Calu3 (cell line): ENCODE results near the gene TLK1. TPM values are rescaled to one million over a fixed set of nuclear protein-coding genes. Genes with fewer than 3 reads are reported as not detected.

Experiments used
- BruUV-seq: library from RNA; stranded (reverse); fragments of 400-500 nt; replicated peaks from 2 replicates; lab custom pipeline; 2021; lab: Mats Ljungman, UMichigan
- CTCF ChIA-PET: fragments of 300-600 bp; sonication (Branson Sonifier 250); formaldehyde crosslinking; loops from one replicate; lab custom pipeline; 2022; ENCODE audit warnings: antibody characterized with exemption; lab: Charles Lee
- DNase-seq: peaks from one replicate; pipeline ENCODE4 v3.0.0; 2022
- H3K27ac Mint-ChIP-seq: one replicate; pipeline ENCODE4 v1.8.0; 2022; ENCODE audit warnings: mixed read lengths; ENCODE audit not compliant: unreplicated experiment
- H3K27me3 Mint-ChIP-seq: one replicate; pipeline ENCODE4 v1.8.0; 2022; ENCODE audit warnings: mixed read lengths; ENCODE audit not compliant: unreplicated experiment
- H3K36me3 Mint-ChIP-seq: one replicate; pipeline ENCODE4 v1.8.0; 2022; ENCODE audit warnings: mild to moderate bottlenecking, moderate library complexity, mixed read lengths; ENCODE audit not compliant: insufficient read depth, unreplicated experiment
- H3K4me1 Mint-ChIP-seq: one replicate; pipeline ENCODE4 v1.8.0; 2022; ENCODE audit warnings: mild to moderate bottlenecking, low read depth, mixed read lengths; ENCODE audit not compliant: unreplicated experiment
- H3K4me3 Mint-ChIP-seq: one replicate; pipeline ENCODE4 v1.8.0; 2022; ENCODE audit warnings: mild to moderate bottlenecking, low read depth, moderate library complexity, mixed read lengths; ENCODE audit not compliant: unreplicated experiment
- H3K9me3 Mint-ChIP-seq: one replicate; pipeline ENCODE4 v1.8.0; 2022; ENCODE audit warnings: low read depth, mixed read lengths; ENCODE audit not compliant: unreplicated experiment
- CTCF ChIP-seq: fragments of 200-600 bp; IDR thresholded peaks from one replicate; pipeline ENCODE4 v1.8.0; 2022; ENCODE audit warnings: antibody characterized with exemption; ENCODE audit not compliant: unreplicated experiment
- intact Hi-C: fragments of 100-400 bp; cut with micrococcal nuclease; formaldehyde crosslinking; loops from one replicate; pipeline ENCODE4 v1.10.0; 2022; ENCODE audit not compliant: unreplicated experiment
- total RNA-seq: library from RNA; stranded (reverse); gene quantifications from 2 replicates; pipeline ENCODE4 v1.2.3, GENCODE V29; 2022

The TLK1 gene
- total RNA-seq, 1 experiment from 2014 or later, result 64.7 TPM

GRCh38 chr2:171124541-171124940 is 36.2 kb downstream of the TLK1 start:
- TF ChIP-seq CTCF, result no peak
- peaks cover 1% of the 10 kb centered on the region for H3K4me1 Mint-ChIP-seq
- no peak overlapping the region for H3K27ac Mint-ChIP-seq
- BruUV-seq, result no TSS peak
- intact Hi-C loops, result no loop called here
- no peak overlapping the region for H3K4me3 Mint-ChIP-seq
- CTCF ChIA-PET, result no interaction called here
- peaks cover 5% of the 10 kb centered on the region for H3K36me3 Mint-ChIP-seq
- DNase-seq, result no peak
- no peaks in the 10 kb centered on the region for H3K9me3 Mint-ChIP-seq
- H3K27me3 Mint-ChIP-seq, result no peaks in the 10 kb centered on the region

DNA sequence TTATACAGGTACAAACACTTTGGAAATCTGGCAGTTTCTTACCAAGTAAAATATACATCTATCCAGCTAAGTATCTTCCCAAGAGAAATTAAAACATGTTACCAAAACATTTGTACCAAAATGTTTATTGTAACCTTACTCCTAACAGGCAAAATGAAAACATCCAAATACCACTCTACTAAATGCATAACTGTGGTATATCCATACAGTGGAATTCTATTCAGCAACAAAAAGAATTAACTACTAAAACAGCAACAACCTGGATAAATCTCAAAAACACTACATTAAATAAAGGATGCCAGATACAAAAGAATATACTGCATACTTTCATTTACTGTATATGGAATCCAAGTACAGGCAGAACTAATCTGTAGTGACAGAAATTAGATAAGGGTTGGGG is 51.1 kb downstream of the TLK1 start:
- H3K4me1 Mint-ChIP-seq, result peaks cover 19% of the 10 kb centered on the region
- CTCF ChIA-PET, result no interaction called here
- no peaks in the 10 kb centered on the region for H3K36me3 Mint-ChIP-seq
- H3K4me3 Mint-ChIP-seq, result no peak overlapping the region
- intact Hi-C loops, result no loop called here
- H3K27me3 Mint-ChIP-seq, result no peaks in the 10 kb centered on the region
- H3K27ac Mint-ChIP-seq, result no peak overlapping the region
- no peak for TF ChIP-seq CTCF
- no TSS peak for BruUV-seq
- DNase-seq, result no peak
- no peaks in the 10 kb centered on the region for H3K9me3 Mint-ChIP-seq

GRCh38 chr2:171109020-171109419 is 51.7 kb downstream of the TLK1 start:
- Mint-ChIP-seq H3K27ac (no peak overlapping the region), H3K4me3 (no peak overlapping the region), H3K9me3 (no peaks in the 10 kb centered on the region), H3K36me3 (no peaks in the 10 kb centered on the region), H3K4me1 (peaks cover 19% of the 10 kb centered on the region), H3K27me3 (no peaks in the 10 kb centered on the region)
- TF ChIP-seq CTCF, result no peak
- CTCF ChIA-PET, result no interaction called here
- intact Hi-C loops, result no loop called here
- DNase-seq, result no peak
- no TSS peak for BruUV-seq

DNA sequence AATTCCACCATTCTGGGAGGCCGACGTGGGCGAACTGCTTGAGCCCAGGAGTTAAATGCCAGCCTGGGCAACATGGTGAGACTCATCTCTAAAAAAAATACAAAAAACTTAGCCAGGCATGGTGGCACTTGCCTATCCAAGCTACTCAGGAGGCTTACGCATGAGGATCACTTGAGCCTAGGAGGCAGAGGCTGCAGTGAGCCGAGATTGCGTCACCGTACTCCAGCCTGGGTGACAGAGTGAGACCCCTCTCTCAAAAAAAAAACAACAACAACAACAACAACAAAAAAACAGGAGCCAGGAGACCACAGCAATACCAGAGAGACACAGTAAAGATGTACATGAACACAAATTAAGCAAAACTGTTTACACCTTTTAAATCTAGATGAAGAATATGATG is 52.9 kb downstream of the TLK1 start:
- Mint-ChIP-seq H3K4me1 (peaks cover 19% of the 10 kb centered on the region), H3K9me3 (no peaks in the 10 kb centered on the region), H3K4me3 (no peak overlapping the region), H3K27me3 (no peaks in the 10 kb centered on the region), H3K36me3 (no peaks in the 10 kb centered on the region), H3K27ac (no peak overlapping the region)
- no peak for DNase-seq
- no peak for TF ChIP-seq CTCF
- no TSS peak for BruUV-seq
- CTCF ChIA-PET, result no interaction called here
- intact Hi-C loops, result no loop called here
